GM21528 (cell line): ENCODE results near the gene CCDC148.

ENCODE experiments used
- ATAC-seq: cut with Tn5 transposase; IDR thresholded peaks from one replicate; pipeline ENCODE4 v1.9.1; 2021; ENCODE audit warnings: mild to moderate bottlenecking, moderate library complexity; ENCODE audit not compliant: unreplicated experiment, low FRiP score

The CCDC148 gene

GRCh38 chr2:158187908-158188307 is 268.6 kb downstream of the CCDC148 start:
- no peak for ATAC-seq

- no peak for ATAC-seq
Observed at GRCh38 chr2:158184556-158185343, 271.8 kb downstream of the CCDC148 start.

- no peak for ATAC-seq
Observed at GRCh38 chr2:158184001-158184400, 272.6 kb downstream of the CCDC148 start.

- ATAC-seq: no peak
Observed at GRCh38 chr2:158182676-158183295, 273.8 kb downstream of the CCDC148 start.

GRCh38 chr2:158181171-158181570 is 275.4 kb downstream of the CCDC148 start:
- ATAC-seq: no peak

- peak; percentile 73 for ATAC-seq
Observed at GRCh38 chr2:158179660-158180059, 276.9 kb downstream of the CCDC148 start.

GRCh38 chr2:158178646-158179045 is 277.9 kb downstream of the CCDC148 start:
- no peak for ATAC-seq

GRCh38 chr2:158174956-158175355 is 281.6 kb downstream of the CCDC148 start:
- ATAC-seq: no peak

- ATAC-seq: no peak
Observed at GRCh38 chr2:158174495-158174894, 282.1 kb downstream of the CCDC148 start.

- no peak for ATAC-seq
Observed at GRCh38 chr2:158172719-158173118, 283.8 kb downstream of the CCDC148 start.

- ATAC-seq: no peak
Observed at GRCh38 chr2:158154596-158154995, 302.0 kb downstream of the CCDC148 start.

- no peak for ATAC-seq
Observed at GRCh38 chr2:158153270-158154015, 303.1 kb downstream of the CCDC148 start.

- no peak for ATAC-seq
Observed at GRCh38 chr2:158144914-158145625, 311.5 kb downstream of the CCDC148 start.

- no peak for ATAC-seq
Observed at GRCh38 chr2:158143703-158144360, 312.7 kb downstream of the CCDC148 start.

- ATAC-seq: no peak
Observed at GRCh38 chr2:158142568-158143332, 313.8 kb downstream of the CCDC148 start.

- ATAC-seq: no peak
Observed at GRCh38 chr2:158142165-158142564, 314.4 kb downstream of the CCDC148 start.

- no peak for ATAC-seq
Observed at GRCh38 chr2:158140201-158140600, 316.4 kb downstream of the CCDC148 start.

GRCh38 chr2:158138255-158138654 is 318.3 kb downstream of the CCDC148 start:
- no peak for ATAC-seq

- ATAC-seq: no peak
Observed at GRCh38 chr2:158135096-158135495, 321.5 kb downstream of the CCDC148 start.
